HCT116 (cell line): Measurements from ENCODE around the gene PFKFB3. TPM values are rescaled to one million over a fixed set of nuclear protein-coding genes. Genes with fewer than 3 reads are reported as not detected.

Experiments used
- ATAC-seq: fragments of 200-7000 bp; cut with Tn5 transposase; 2 replicates; pipeline ENCODE4 v1.9.1; 2020; ENCODE audit warnings: mild to moderate bottlenecking, moderate library complexity
- BruUV-seq: library from RNA; stranded (reverse); fragments of 400-500 nt; replicated peaks from 2 replicates; lab custom pipeline; 2021; lab: Mats Ljungman, UMichigan
- CTCF ChIA-PET: fragments of 300-600 bp; sonication (Branson Sonifier 250); formaldehyde crosslinking; loops from one replicate; lab custom pipeline; 2021; ENCODE audit warnings: antibody characterized with exemption; lab: Charles Lee
- POLR2A ChIA-PET: fragments of 300-600, 350-600 bp; sonication (Branson Sonifier 250); formaldehyde crosslinking; loops from one replicate; lab custom pipeline; 2021; ENCODE audit warnings: antibody characterized with exemption; lab: Charles Lee
- RAD21 ChIA-PET, 2 experiments: fragments of 300-600 bp; sonication (Branson Sonifier 250); formaldehyde crosslinking; loops; one replicate each; lab custom pipeline; 2023; ENCODE audit warnings: low total read pairs in 2 of 2; ENCODE audit not compliant: uncharacterized antibody in 2 of 2, unreplicated experiment in 2 of 2, low non-redundant PET in 1 of 2; lab: Charles Lee
- DNase-seq: peaks from one replicate; pipeline ENCODE4 v3.0.0-alpha.2; 2010; ENCODE audit warnings: low read depth, low spot score
- H2AFZ ChIP-seq: fragments of 200-600 bp; shearing (Covaris generic), sonication (generic); 2 replicates; pipeline ENCODE4 v1.6.1; 2017; ENCODE audit warnings: low read depth, mixed run types, mixed read lengths, antibody characterized with exemption, low read length; ENCODE audit not compliant: poor library complexity, severe bottlenecking
- H3K27ac ChIP-seq: 2 replicates; pipeline ENCODE4 v1.5.1; 2012; ENCODE audit warnings: low read depth, low read length
- H3K27me3 ChIP-seq: fragments of 200-600 bp; sonication (generic); 2 replicates; pipeline ENCODE4 v1.6.1; 2016; ENCODE audit warnings: mixed run types, low read length, mixed read lengths; ENCODE audit not compliant: insufficient read depth
- H3K36me3 ChIP-seq, 2 experiments: fragments of 200-500 bp in 1 of 2; fragments of 200-600 bp in 1 of 2; sonication (Bioruptor generic) in 1 of 2; sonication (generic) in 1 of 2; 2 replicates each; pipeline versions ENCODE4 v1.5.1 to v1.6.1; 2014 to 2016; ENCODE audit warnings: low read length in 2 of 2, inconsistent platforms in 1 of 2, mixed read lengths in 1 of 2, mixed run types in 1 of 2; ENCODE audit not compliant: insufficient read depth in 2 of 2, control insufficient read depth in 1 of 2
- H3K4me1 ChIP-seq, 2 experiments: fragments of 200-600 bp in 1 of 2; sonication (generic) in 1 of 2; 2 replicates each; pipeline versions ENCODE4 v1.5.1 to v1.6.1; 2012 to 2017; ENCODE audit warnings: low read length in 2 of 2, inconsistent platforms in 1 of 2, mild to moderate bottlenecking in 1 of 2, mixed read lengths in 1 of 2, mixed run types in 1 of 2, moderate library complexity in 1 of 2; ENCODE audit not compliant: insufficient read depth in 2 of 2, control insufficient read depth in 1 of 2
- H3K4me2 ChIP-seq: fragments of 200-600 bp; sonication (generic); 2 replicates; pipeline ENCODE4 v1.6.1; 2017; ENCODE audit warnings: mixed run types, low read length, mixed read lengths
- H3K4me3 ChIP-seq, 2 experiments: fragments of 200-600 bp in 1 of 2; sonication (generic) in 1 of 2; replicated peaks in 1 of 2; 2 replicates each; pipeline ENCODE4 v1.5.1; 2011 to 2016; ENCODE audit warnings: low read length in 2 of 2, control low read depth in 1 of 2, low read depth in 1 of 2, mild to moderate bottlenecking in 1 of 2, mixed read lengths in 1 of 2, mixed run types in 1 of 2
- H3K79me2 ChIP-seq: fragments of 200-600 bp; sonication (generic); 2 replicates; pipeline ENCODE4 v1.6.1; 2017; ENCODE audit warnings: mild to moderate bottlenecking, mixed run types, low read length, moderate library complexity, mixed read lengths; ENCODE audit not compliant: insufficient read depth
- H3K9ac ChIP-seq: fragments of 200-600 bp; sonication (generic); 2 replicates; pipeline ENCODE4 v1.6.1; 2016; ENCODE audit warnings: low read length, mixed read lengths
- H3K9me2 ChIP-seq: fragments of 200-600 bp; sonication (generic), shearing (Covaris generic); 2 replicates; pipeline ENCODE4 v1.6.1; 2017; ENCODE audit warnings: mixed run types, mild to moderate bottlenecking, moderate library complexity; ENCODE audit not compliant: insufficient read depth
- H3K9me3 ChIP-seq, 2 experiments: fragments of 200-500 bp in 1 of 2; fragments of 200-600 bp in 1 of 2; sonication (Bioruptor generic) in 1 of 2; sonication (generic) in 1 of 2; 2 replicates each; pipeline ENCODE4 v1.6.1; 2014 to 2017; ENCODE audit warnings: low read length in 2 of 2, mixed read lengths in 2 of 2, inconsistent platforms in 1 of 2, low read depth in 1 of 2, mild to moderate bottlenecking in 1 of 2, mixed run types in 1 of 2, moderate library complexity in 1 of 2; ENCODE audit not compliant: control insufficient read depth in 1 of 2, insufficient read depth in 1 of 2
- H4K20me1 ChIP-seq: fragments of 200-600 bp; sonication (generic), shearing (Covaris generic); 2 replicates; pipeline ENCODE4 v1.6.1; 2017; ENCODE audit warnings: mixed run types, mild to moderate bottlenecking, moderate library complexity; ENCODE audit not compliant: insufficient read depth
- CBX3 ChIP-seq: IDR thresholded peaks from 2 replicates; pipeline ENCODE4 v1.6.1; 2012; ENCODE audit warnings: low read depth
- CEBPB ChIP-seq: IDR thresholded peaks from 2 replicates; pipeline ENCODE4 v1.6.1; 2012; ENCODE audit warnings: low read depth
- CTCF ChIP-seq, 3 experiments: fragments of 200-600 bp in 1 of 3; sonication (generic) in 1 of 3; IDR thresholded peaks in 2 of 3; conservative IDR thresholded peaks in 1 of 3; 2 replicates each; pipeline ENCODE4 v1.5.1; 2012 to 2017; ENCODE audit warnings: low read depth in 2 of 3, low read length in 2 of 3, antibody characterized with exemption in 1 of 3, borderline replicate concordance in 1 of 3, control low read depth in 1 of 3, mild to moderate bottlenecking in 1 of 3, mixed read lengths in 1 of 3, mixed run types in 1 of 3, moderate library complexity in 1 of 3; ENCODE audit not compliant: insufficient read depth in 1 of 3
- EGR1 ChIP-seq: IDR thresholded peaks from 2 replicates; pipeline ENCODE4 v1.6.1; 2012; ENCODE audit warnings: low read depth
- EZH2 ChIP-seq: fragments of 200-600 bp; sonication (generic); IDR thresholded peaks from 2 replicates; pipeline ENCODE4 v1.6.1; 2017; ENCODE audit warnings: antibody characterized with exemption, mixed run types
- FOSL1 ChIP-seq: IDR thresholded peaks from 2 replicates; pipeline ENCODE4 v1.6.1; 2012; ENCODE audit warnings: low read depth
- POLR2AphosphoS5 ChIP-seq: IDR thresholded peaks from 2 replicates; pipeline ENCODE4 v1.6.1; 2011; ENCODE audit warnings: mild to moderate bottlenecking, low read depth, low read length, moderate library complexity
- REST ChIP-seq: IDR thresholded peaks from 2 replicates; pipeline ENCODE4 v1.6.1; 2012; ENCODE audit warnings: low read depth
- SIN3A ChIP-seq: IDR thresholded peaks from 2 replicates; pipeline ENCODE4 v1.6.1; 2012; ENCODE audit warnings: low read depth
- SP1 ChIP-seq: IDR thresholded peaks from 2 replicates; pipeline ENCODE4 v1.6.1; 2012; ENCODE audit warnings: low read depth
- TCF7L2 ChIP-seq: IDR thresholded peaks from 2 replicates; pipeline ENCODE4 v1.7.0; 2011; ENCODE audit warnings: borderline replicate concordance, inconsistent platforms; ENCODE audit not compliant: insufficient read depth, insufficient read length; ENCODE audit errors: extremely low read depth
- YY1 ChIP-seq: IDR thresholded peaks from 2 replicates; pipeline ENCODE4 v1.6.1; 2011; ENCODE audit warnings: low read length, low read depth, moderate library complexity, mild to moderate bottlenecking; ENCODE audit not compliant: insufficient replicate concordance; ENCODE audit errors: extremely low read depth
- ZFX ChIP-seq: fragments of 450-650 bp; IDR thresholded peaks from 2 replicates; pipeline ENCODE4 v1.6.1; 2017
- ZNF274 ChIP-seq: fragments of 200-500 bp; sonication (Bioruptor generic); IDR thresholded peaks from 2 replicates; pipeline ENCODE4 v1.6.1; 2014; ENCODE audit warnings: mild to moderate bottlenecking, low read depth, low read length, inconsistent platforms
- intact Hi-C: fragments of 100-400 bp; cut with micrococcal nuclease; formaldehyde crosslinking; loops from 2 replicates; pipeline ENCODE4 v1.10.0; 2022
- total RNA-seq: library from RNA; stranded (reverse); gene quantifications from one replicate; pipeline ENCODE4 v1.2.1, GENCODE V29; 2021; ENCODE audit not compliant: unreplicated experiment
- TF ChIP-seq, protein P1 (sequence below): IDR thresholded peaks from 2 replicates; pipeline ENCODE4 v1.6.1; 2012
- TF ChIP-seq, protein P2 (sequence below): IDR thresholded peaks from 2 replicates; pipeline ENCODE4 v1.6.1; 2012
- TF ChIP-seq, protein P3 (sequence below): IDR thresholded peaks from 2 replicates; pipeline ENCODE4 v1.6.1; 2011; ENCODE audit warnings: mild to moderate bottlenecking, low read length, moderate library complexity; ENCODE audit not compliant: insufficient replicate concordance; ENCODE audit errors: extremely low read depth

The PFKFB3 gene
- total RNA-seq, 1 experiment from 2014 or later: 50.8 TPM

- CTCF ChIA-PET: no interaction called here
- Histone ChIP-seq H3K36me3 (peaks cover 17% of the 10 kb centered on the region in 2 experiments; a peak in 3 of 4 replicates), H3K4me1 (peaks cover 3 to 5% of the 10 kb centered on the region in 2 experiments; a peak in 3 of 4 replicates), H3K9me3 (no peaks in the 10 kb centered on the region), H3K79me2 (no peaks in the 10 kb centered on the region), H3K27me3 (no peaks in the 10 kb centered on the region), H3K27ac (no peak overlapping the region), H2AFZ (no peak overlapping the region), H3K9me2 (no peaks in the 10 kb centered on the region), H4K20me1 (no peaks in the 10 kb centered on the region), H3K4me3 (no peak overlapping the region), H3K9ac (no peak overlapping the region), H3K4me2 (no peak overlapping the region)
- no peak for DNase-seq
- intact Hi-C loops: no loop called here
- POLR2A ChIA-PET: no interaction called here
- TF ChIP-seq SIN3A (no peak), TCF7L2 (no peak), CBX3 (no peak), SP1 (no peak), EGR1 (no peak), CEBPB (no peak), ZNF274 (no peak), YY1 (no peak), EZH2 (no peak), POLR2AphosphoS5 (no peak), ZFX (no peak), CTCF (IDR thresholded peaks at IDR 0.05 in 2 of 3, conservative IDR thresholded peaks at IDR 0.05 in 1 of 3; ENCODE audit: borderline replicate concordance in 1 of 3, insufficient read depth in 1 of 3, low read depth in 2 of 3, low read length in 2 of 3) (no peak), FOSL1 (no peak), REST (no peak)
- TF ChIP-seq, protein P1, sequence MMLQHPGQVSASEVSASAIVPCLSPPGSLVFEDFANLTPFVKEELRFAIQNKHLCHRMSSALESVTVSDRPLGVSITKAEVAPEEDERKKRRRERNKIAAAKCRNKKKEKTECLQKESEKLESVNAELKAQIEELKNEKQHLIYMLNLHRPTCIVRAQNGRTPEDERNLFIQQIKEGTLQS: no peak
- TF ChIP-seq, protein P2, sequence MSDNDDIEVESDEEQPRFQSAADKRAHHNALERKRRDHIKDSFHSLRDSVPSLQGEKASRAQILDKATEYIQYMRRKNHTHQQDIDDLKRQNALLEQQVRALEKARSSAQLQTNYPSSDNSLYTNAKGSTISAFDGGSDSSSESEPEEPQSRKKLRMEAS: no peak
- TF ChIP-seq, protein P3, sequence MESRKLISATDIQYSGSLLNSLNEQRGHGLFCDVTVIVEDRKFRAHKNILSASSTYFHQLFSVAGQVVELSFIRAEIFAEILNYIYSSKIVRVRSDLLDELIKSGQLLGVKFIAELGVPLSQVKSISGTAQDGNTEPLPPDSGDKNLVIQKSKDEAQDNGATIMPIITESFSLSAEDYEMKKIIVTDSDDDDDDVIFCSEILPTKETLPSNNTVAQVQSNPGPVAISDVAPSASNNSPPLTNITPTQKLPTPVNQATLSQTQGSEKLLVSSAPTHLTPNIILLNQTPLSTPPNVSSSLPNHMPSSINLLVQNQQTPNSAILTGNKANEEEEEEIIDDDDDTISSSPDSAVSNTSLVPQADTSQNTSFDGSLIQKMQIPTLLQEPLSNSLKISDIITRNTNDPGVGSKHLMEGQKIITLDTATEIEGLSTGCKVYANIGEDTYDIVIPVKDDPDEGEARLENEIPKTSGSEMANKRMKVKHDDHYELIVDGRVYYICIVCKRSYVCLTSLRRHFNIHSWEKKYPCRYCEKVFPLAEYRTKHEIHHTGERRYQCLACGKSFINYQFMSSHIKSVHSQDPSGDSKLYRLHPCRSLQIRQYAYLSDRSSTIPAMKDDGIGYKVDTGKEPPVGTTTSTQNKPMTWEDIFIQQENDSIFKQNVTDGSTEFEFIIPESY: no peak
- no peak for ATAC-seq
- BruUV-seq: TSS peak; percentile 19
- RAD21 ChIA-PET: no interaction called here
Measured at GRCh38 chr10:6227346-6227745, 24.6 kb downstream of the PFKFB3 start.
